Hepatocyte (in vitro differentiated cells): ENCODE results near the gene LRGUK.

Experiments
- CTCF ChIP-seq: fragments of 200-600 bp; sonication (generic); IDR thresholded peaks from 2 replicates; pipeline ENCODE4 v1.5.1; 2016; ENCODE audit warnings: antibody characterized with exemption, mild to moderate bottlenecking; ENCODE audit not compliant: poor library complexity
- EZH2 ChIP-seq: fragments of 200-600 bp; sonication (generic); IDR thresholded peaks from 2 replicates; pipeline ENCODE4 v1.6.1; 2016; ENCODE audit warnings: antibody characterized with exemption, mild to moderate bottlenecking, borderline replicate concordance

- TF ChIP-seq CTCF (no peak), EZH2 (no peak)
These were observed 21.3 kb upstream of the LRGUK start for GRCh38 chr7:134105841-134106240.
